HepG2 (cell line): Measurements from ENCODE around the gene ZIM2. TPM values are rescaled to one million over a fixed set of nuclear protein-coding genes. Genes with fewer than 3 reads are reported as not detected.

Experiments used
- ATAC-seq: fragments of 200-7000 bp; cut with Tn5 transposase; 3 replicates; pipeline ENCODE4 v1.9.1; 2020; ENCODE audit warnings: mild to moderate bottlenecking, moderate library complexity
- BruUV-seq: library from RNA; stranded (reverse); fragments of 400-500 nt; replicated peaks from 2 replicates; lab custom pipeline; 2021; lab: Mats Ljungman, UMichigan
- CTCF ChIA-PET: fragments of 300-600 bp; formaldehyde crosslinking; extraction: SDS; loops from one replicate; lab custom pipeline; 2021; ENCODE audit warnings: low total read pairs, inconsistent platforms, low intra/inter-chr PET ratio; lab: Yijun Ruan, JAX
- POLR2A ChIA-PET: fragments of 350-600 bp; sonication (Branson Sonifier 250); formaldehyde crosslinking; loops from one replicate; lab custom pipeline; 2020; ENCODE audit warnings: antibody characterized with exemption, inconsistent platforms; lab: Yijun Ruan, JAX
- DNase-seq: peaks from one replicate; pipeline ENCODE4 v3.0.0-alpha.2; 2015; ENCODE audit warnings: low spot score
- FAIRE-seq: peaks from 3 replicates; lab custom pipeline; 2011; peaks lifted over from hg19 to GRCh38; lab: Jason Lieb, UNC
- H2AFZ ChIP-seq: one replicate; pipeline ENCODE4 v1.6.1; 2011; ENCODE audit warnings: low read length, inconsistent platforms
- H3K27ac ChIP-seq: fragments of 300-600 bp; 3 replicates; pipeline ENCODE4 v1.8.0; 2011; ENCODE audit warnings: mixed run types, mild to moderate bottlenecking, mixed read lengths, low read length, inconsistent platforms; ENCODE audit not compliant: insufficient read depth; ENCODE audit errors: extremely low read length
- H3K27me3 ChIP-seq, 2 experiments: fragments of 200-600 bp in 1 of 2; 2 replicates in 1 of 2; 3 replicates in 1 of 2; pipeline versions ENCODE4 v1.6.0 to v1.8.0; 2011; ENCODE audit warnings: low read length in 2 of 2, mild to moderate bottlenecking in 2 of 2, moderate library complexity in 2 of 2, inconsistent platforms in 1 of 2; ENCODE audit not compliant: insufficient read depth in 2 of 2, control insufficient read depth in 1 of 2
- H3K36me3 ChIP-seq, 2 experiments: fragments of 200-600 bp in 1 of 2; replicated peaks in 1 of 2; 2 replicates in 1 of 2; 3 replicates in 1 of 2; pipeline versions ENCODE4 v1.5.1 to v1.8.0; 2011; ENCODE audit warnings: low read length in 2 of 2, inconsistent platforms in 1 of 2; ENCODE audit not compliant: insufficient read depth in 2 of 2, control insufficient read depth in 1 of 2
- H3K4me1 ChIP-seq: 2 replicates; pipeline ENCODE4 v1.5.1; 2012; ENCODE audit warnings: low read length, inconsistent platforms; ENCODE audit not compliant: insufficient read depth
- H3K4me2 ChIP-seq: 2 replicates; pipeline ENCODE4 v1.6.0; 2011; ENCODE audit warnings: low read depth, low read length, inconsistent platforms
- H3K4me3 ChIP-seq, 3 experiments: fragments of 200-600 bp in 1 of 3; sonication (generic), shearing (Covaris generic) in 1 of 3; replicated peaks in 1 of 3; 2 replicates each; pipeline ENCODE4 v1.5.1; 2011 to 2016; ENCODE audit warnings: low read length in 3 of 3, inconsistent platforms in 2 of 3, low read depth in 2 of 3, mild to moderate bottlenecking in 2 of 3, control low read depth in 1 of 3, mixed read lengths in 1 of 3; ENCODE audit not compliant: insufficient read depth in 1 of 3
- H3K79me2 ChIP-seq: one replicate; pipeline ENCODE4 v1.6.1; 2011; ENCODE audit warnings: low read length, inconsistent platforms; ENCODE audit not compliant: insufficient read depth
- H3K9ac ChIP-seq: 2 replicates; pipeline ENCODE4 v1.6.0; 2011; ENCODE audit warnings: mild to moderate bottlenecking, low read depth, low read length, inconsistent platforms; ENCODE audit not compliant: insufficient read depth
- H3K9me3 ChIP-seq: 2 replicates; pipeline ENCODE4 v1.5.1; 2012; ENCODE audit warnings: mild to moderate bottlenecking, low read length
- H4K20me1 ChIP-seq: 2 replicates; pipeline ENCODE4 v1.6.0; 2011; ENCODE audit warnings: inconsistent platforms, mild to moderate bottlenecking, low read length, moderate library complexity; ENCODE audit not compliant: insufficient read depth
- NFIB ChIP-seq: sonication (generic); formaldehyde crosslinking; IDR thresholded peaks from 2 replicates; pipeline ENCODE4 v1.9.0; 2021; ENCODE audit warnings: missing genetic modification reagents, mild to moderate bottlenecking, borderline replicate concordance
- RXRB ChIP-seq: IDR thresholded peaks from 2 replicates; pipeline ENCODE4 v1.6.1; 2016; ENCODE audit warnings: borderline replicate concordance, missing genetic modification reagents, missing compliant biosample characterization
- SALL1 ChIP-seq: sonication (generic); formaldehyde crosslinking; IDR thresholded peaks from 2 replicates; pipeline ENCODE4 v1.8.0; 2022; ENCODE audit warnings: mild to moderate bottlenecking, missing genetic modification reagents
- TEAD3 ChIP-seq: optimal IDR thresholded peaks from 2 replicates; pipeline ENCODE3; 2016; ENCODE audit warnings: borderline replicate concordance
- ZNF235 ChIP-seq: sonication (generic); formaldehyde crosslinking; IDR thresholded peaks from 2 replicates; pipeline ENCODE4 v1.8.1; 2023; ENCODE audit warnings: mild to moderate bottlenecking, missing genetic modification reagents, borderline replicate concordance
- ZNF614 ChIP-seq: IDR thresholded peaks from 2 replicates; pipeline ENCODE4 v1.6.1; 2018; ENCODE audit warnings: missing biosample characterization, missing genetic modification reagents, inconsistent platforms, borderline replicate concordance
- ZNF644 ChIP-seq: IDR thresholded peaks from 2 replicates; pipeline ENCODE4 v1.6.1; 2016; ENCODE audit warnings: low read depth
- ZNF891 ChIP-seq: sonication (generic); formaldehyde crosslinking; IDR thresholded peaks from 2 replicates; pipeline ENCODE4 v1.5.0; 2020; ENCODE audit warnings: mild to moderate bottlenecking, missing genetic modification reagents
- WGBS: methylation state at CpG from one replicate; pipeline ENCODE4 v1.1.6; 2017; ENCODE audit warnings: low lambda C conversion rate; 5-methylcytosine and 5-hydroxymethylcytosine counted together
- in situ Hi-C: cut with HindIII; loops from 2 replicates; pipeline ENCODE4 v1.10.0; 2017; ENCODE audit warnings: low pct_unique_long_range_greater_than_20kb; ENCODE audit not compliant: extremely low pct_ligation_motif_present
- intact Hi-C: fragments of 100-400 bp; cut with micrococcal nuclease; formaldehyde crosslinking; loops from one replicate; pipeline ENCODE4 v1.10.0; 2022; ENCODE audit not compliant: unreplicated experiment
- polyA plus RNA-seq, 8 experiments: library from polyadenylated mRNA; depleted of rRNA in 3 of 8; stranded (reverse) in 7 of 8; unstranded in 1 of 8; fragments of >200 nt; fragmentation: Illumina TruSeq in 4 of 8; extraction: Trizol in 4 of 8; gene quantifications; 2 replicates each; pipeline versions ENCODE4 v1.2.1 to v1.2.3, GENCODE V29; 2011 to 2016; ENCODE audit warnings: low read depth in 4 of 8, missing spikeins in 1 of 8, mixed read lengths in 1 of 8; ENCODE audit not compliant: insufficient read depth in 1 of 8
- total RNA-seq, 5 experiments: library from RNA; depleted of rRNA; stranded (reverse); fragments of >200 nt; fragmentation: Illumina TruSeq; extraction: Trizol; gene quantifications; 2 replicates each; pipeline ENCODE4 v1.2.3, GENCODE V29; 2016; ENCODE audit warnings: low read depth in 1 of 5
- TF ChIP-seq, protein P1 (sequence below): sonication (generic); formaldehyde crosslinking; IDR thresholded peaks from 2 replicates; pipeline ENCODE4 v1.4.0; 2020; ENCODE audit warnings: mild to moderate bottlenecking, missing genetic modification reagents

Gene ZIM2
- total and polyA plus RNA-seq, 2 of the 13 experiments (the other 11 are each of a cell fraction or from before 2014, with no cell fraction given), result 7.2 to 10.3 TPM

- no peaks in the 10 kb centered on the region for H3K79me2 ChIP-seq
- FAIRE-seq, result no peak
- H3K4me3 ChIP-seq, result no peak overlapping the region
- no peak overlapping the region for H2AFZ ChIP-seq
- H3K9me3 ChIP-seq, result 0 out of 2 replicates have a peak, but pooled peaks cover 3% of the 10 kb centered on the region
- H3K4me1 ChIP-seq, result peaks cover 21% of the 10 kb centered on the region
- BruUV-seq, result no TSS peak
- CTCF ChIA-PET, result no interaction called here
- H3K27me3 ChIP-seq, result no peaks in the 10 kb centered on the region
- no peaks in the 10 kb centered on the region for H4K20me1 ChIP-seq
- POLR2A ChIA-PET, result no interaction called here
- no peak for ATAC-seq
- no peak overlapping the region for H3K9ac ChIP-seq
- TF ChIP-seq TEAD3 (no peak), ZNF644 (CRISPR knock-in tag) (no peak), RXRB (CRISPR knock-in tag) (no peak), NFIB (CRISPR knock-in tag) (no peak), SALL1 (CRISPR knock-in tag) (no peak), ZNF235 (CRISPR knock-in tag) (no peak), ZNF614 (no peak), ZNF891 (CRISPR knock-in tag) (no peak)
- TF ChIP-seq, protein P1, sequence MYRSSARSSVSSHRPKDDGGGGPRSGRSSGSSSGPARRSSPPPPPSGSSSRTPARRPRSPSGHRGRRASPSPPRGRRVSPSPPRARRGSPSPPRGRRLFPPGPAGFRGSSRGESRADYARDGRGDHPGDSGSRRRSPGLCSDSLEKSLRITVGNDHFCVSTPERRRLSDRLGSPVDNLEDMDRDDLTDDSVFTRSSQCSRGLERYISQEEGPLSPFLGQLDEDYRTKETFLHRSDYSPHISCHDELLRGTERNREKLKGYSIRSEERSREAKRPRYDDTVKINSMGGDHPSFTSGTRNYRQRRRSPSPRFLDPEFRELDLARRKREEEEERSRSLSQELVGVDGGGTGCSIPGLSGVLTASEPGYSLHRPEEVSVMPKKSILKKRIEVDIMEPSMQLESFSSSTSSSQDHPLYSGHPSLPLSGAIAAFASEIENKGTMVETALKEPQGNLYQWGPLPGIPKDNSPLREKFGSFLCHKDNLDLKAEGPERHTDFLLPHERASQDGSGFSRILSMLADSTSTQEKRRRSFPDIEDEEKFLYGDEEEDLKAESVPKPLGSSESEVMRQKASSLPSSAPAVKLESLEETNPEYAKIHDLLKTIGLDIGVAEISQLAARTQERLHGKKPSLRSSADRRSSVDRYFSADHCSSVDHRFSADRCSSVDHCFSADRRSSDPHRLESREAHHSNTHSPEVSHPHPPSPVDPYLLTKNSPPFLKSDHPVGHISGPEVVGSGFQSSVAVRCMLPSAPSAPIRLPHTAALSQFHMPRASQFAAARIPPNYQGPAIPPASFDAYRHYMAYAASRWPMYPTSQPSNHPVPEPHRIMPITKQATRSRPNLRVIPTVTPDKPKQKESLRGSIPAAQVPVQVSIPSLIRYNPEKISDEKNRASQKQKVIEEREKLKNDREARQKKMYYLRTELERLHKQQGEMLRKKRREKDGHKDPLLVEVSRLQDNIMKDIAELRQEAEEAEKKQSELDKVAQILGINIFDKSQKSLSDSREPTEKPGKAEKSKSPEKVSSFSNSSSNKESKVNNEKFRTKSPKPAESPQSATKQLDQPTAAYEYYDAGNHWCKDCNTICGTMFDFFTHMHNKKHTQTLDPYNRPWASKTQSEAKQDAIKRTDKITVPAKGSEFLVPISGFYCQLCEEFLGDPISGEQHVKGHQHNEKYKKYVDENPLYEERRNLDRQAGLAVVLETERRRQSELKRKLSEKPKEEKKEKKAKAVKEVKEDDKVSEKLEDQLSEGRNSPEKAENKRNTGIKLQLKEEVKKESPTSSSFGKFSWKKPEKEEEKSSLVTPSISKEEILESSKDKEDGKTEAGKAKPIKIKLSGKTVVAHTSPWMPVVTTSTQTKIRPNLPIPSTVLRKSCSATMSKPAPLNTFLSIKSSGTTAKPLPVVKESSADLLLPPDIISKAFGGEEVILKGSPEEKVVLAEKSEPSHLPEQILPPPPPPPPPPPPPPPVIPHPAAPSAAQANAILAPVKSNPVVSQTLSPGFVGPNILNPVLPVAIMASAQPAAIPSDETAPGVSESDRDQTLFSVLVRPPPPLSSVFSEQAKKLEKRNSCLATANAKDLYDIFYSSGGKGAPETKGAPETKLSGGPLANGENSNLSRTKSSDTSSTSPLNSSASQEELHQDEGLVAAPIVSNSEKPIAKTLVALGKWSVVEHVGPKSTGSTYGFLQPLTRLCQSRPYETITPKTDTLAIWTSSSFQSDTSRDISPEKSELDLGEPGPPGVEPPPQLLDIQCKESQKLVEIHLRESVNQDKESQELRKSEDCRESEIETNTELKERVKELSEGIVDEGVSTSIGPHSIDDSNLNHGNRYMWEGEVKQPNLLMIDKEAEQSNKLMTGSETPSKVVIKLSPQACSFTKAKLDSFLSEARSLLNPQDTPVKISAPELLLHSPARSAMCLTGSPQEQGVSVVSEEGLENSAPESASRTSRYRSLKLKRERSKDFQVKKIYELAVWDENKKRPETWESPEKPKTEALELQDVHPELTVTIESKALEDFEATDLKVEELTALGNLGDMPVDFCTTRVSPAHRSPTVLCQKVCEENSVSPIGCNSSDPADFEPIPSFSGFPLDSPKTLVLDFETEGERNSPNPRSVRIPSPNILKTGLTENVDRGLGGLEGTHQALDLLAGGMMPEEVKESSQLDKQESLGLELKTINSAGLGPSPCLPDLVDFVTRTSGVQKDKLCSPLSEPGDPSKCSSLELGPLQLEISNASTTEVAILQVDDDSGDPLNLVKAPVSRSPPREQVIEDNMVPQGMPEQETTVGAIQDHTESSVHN (CRISPR knock-in tag), result no peak
- TF ChIP-seq, all 625 proteins: peak for 0
- no peak for DNase-seq
- intact Hi-C loops (no loop called here), in situ Hi-C loops (no loop called here)
- no peak overlapping the region for H3K27ac ChIP-seq
- H3K4me2 ChIP-seq, result no peak overlapping the region
- 84% methylated on average over 2 of the region's 2 CpGs for WGBS
- no peaks in the 10 kb centered on the region for H3K36me3 ChIP-seq
Observed at GRCh38 chr19:56866538-56866937, 26.0 kb upstream of the ZIM2 start.
